GM19328 (cell line): ENCODE measurements around the gene LRFN3.
"Not testable (repeated sequence)": the region's sequence is repeated elsewhere in the genome, so short reads cannot be mapped to it uniquely, and the experiment has no call there.

Experiments
- ATAC-seq: cut with Tn5 transposase; IDR thresholded peaks from one replicate; pipeline ENCODE4 v1.9.1; 2021; ENCODE audit warnings: mild to moderate bottlenecking, moderate library complexity; ENCODE audit not compliant: unreplicated experiment

Gene LRFN3

DNA sequence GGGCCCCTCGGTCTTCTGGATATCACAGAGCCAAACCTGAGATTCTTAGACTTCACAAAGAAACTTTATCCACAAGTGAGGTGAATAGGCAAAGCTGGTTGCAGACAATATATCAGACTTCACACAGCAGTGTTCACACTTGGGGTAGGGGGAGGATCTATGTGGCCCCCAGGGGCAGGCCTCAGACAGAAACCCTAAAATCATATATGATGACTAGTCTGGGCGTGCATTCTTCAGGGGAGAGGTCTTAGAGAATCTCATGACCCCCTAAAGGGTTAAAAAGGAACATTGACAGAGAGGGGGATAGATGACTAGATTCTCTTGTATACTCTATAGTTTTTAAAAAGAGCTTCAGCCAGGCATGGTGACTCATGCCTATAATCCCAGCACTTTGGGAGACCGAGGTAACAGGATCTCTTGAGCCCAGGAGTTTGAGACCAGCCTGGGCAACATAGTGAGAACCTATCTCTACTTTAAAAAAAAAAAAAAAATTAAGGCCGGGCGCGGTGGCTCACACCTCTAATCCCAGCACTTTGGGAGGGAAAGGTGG is 30.9 kb upstream of the LRFN3 start:
- ATAC-seq: no peak

DNA sequence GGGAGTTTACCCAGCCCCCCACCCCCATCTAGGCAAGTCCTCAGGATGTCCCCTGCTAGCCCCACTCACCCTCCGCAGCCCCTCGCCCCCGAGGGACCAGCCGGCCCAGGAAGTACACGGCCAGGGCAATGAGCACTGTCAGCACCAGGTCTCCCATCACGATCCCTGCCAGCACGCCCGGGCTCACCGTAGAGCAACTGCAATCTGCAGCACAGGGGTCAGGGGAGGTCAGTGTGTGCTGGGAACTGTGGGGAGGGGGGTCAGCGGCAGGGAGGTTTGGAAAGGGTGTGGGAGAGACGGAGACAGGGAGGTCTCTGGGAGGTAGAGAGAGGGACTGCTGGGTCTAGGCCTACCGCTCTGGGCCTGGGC is 28.8 kb upstream of the LRFN3 start:
- no peak for ATAC-seq

DNA sequence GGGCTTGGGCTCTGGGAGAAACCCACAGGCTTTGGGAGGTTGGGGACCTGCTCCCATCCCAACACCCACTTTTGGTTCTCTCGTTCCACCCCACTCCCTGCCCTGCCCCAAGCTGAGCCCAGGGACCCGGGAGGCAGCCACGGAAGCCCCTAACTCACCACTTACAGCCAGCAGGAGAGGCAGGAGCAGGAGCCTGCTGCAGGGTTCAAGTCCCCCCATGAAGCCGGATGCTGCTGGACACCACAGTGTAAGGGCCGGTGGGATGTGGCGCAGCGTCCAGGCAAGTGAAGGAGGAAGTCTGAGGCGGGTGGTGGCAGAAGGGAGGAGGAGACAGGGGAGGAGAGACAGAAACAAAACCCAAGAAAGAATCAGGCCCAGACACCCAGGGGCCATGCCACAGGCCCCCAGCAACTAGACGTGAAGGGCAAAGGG is 28.1 kb upstream of the LRFN3 start, which contains the start of gene TYROBP:
TSS of gene TYROBP (minus strand) at position 286 of the 432 bp plus-strand sequence. CDS start at position 219, 67 bp downstream.
- no peak for ATAC-seq

DNA sequence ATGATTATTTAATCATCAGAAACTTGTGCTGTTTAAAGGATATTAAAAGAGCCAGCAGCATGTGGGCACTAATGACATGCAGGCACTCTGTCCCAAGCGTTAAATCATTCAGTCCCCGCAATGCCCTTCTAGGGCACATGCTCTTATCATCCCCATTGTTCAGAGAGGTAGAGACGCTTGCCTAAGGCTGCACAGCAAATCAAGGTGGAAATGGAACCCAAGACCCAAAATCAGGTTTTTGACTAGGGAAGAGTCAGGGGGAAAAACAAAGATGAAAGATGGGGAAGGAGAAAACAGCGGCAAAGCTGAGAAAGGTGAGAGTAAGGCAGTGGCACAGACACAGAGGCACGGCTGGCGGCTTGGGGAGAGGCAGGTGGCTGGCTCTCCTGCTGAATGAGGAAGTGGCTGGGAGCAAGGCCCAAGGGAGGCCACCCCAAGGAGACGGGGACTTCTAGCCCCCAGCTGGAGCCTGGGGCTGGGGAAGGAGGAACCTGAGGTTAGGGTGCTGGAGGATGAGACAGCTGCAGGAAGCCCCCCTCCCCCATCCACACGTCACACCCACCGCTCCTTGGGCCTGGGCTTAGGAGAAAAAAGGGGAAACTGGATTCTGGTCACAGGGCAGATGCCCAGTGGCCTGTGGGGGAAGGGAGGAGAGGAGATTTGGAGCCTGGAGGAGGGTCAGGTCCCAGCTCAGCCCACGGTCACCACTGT is 27.0 kb upstream of the LRFN3 start:
- no peak for ATAC-seq

DNA sequence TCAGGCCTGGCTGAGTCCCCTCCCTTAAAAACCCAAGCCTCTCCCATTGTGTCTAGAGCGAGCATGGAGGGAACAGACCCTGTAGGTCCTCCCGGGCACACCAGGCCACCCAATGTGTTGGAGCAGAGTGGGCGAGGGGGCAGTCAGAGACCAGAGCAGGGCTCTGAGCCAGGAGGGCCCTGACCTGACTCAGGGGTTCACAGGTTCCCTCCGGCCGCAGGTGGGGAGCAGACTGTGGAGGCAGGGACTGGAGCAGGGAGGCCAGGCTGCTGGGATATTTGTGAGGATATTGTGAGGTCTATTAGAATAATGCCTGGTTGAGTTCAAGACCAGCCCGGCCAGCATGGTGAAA is 26.5 kb upstream of the LRFN3 start:
- no peak for ATAC-seq

DNA sequence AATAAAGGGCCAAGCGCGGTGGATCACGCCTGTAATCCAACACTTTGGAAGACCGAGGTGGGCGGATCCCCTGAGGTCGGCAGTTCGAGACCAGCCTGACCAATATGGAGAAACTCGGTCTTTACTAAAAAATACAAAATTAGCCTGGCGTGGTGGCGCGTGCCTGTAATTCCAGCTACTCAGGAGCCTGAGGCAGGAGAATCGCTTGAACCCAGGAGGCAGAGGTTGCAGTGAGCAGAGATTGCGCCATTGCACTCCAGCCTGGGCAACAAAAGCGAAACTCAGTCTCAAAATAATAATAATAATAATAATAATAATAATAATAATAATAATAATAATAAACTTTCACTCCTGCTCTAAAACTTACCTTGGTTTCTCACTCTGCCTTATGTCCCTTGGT is 25.8 kb upstream of the LRFN3 start:
- ATAC-seq: not testable (repeated sequence)

DNA sequence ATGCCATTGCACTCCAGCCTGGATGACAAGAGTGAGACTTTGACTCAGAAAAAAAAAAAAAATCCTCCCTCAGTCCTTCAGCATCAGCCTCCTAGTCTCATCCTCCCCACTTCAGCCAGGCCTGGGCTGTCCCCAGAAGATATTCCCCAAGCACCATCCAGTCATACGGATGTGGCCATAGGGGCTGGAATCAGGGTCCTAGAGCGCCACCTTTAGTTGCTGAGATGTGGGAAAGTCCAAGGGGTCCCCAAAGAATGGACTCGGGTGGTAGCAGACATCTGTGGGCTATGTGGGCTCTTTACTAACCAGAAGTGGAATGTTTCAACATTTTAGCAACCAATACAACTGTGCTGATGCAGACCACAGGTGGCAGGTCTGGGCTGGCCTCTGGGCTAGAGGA is 25.0 kb upstream of the LRFN3 start:
- no peak for ATAC-seq

DNA sequence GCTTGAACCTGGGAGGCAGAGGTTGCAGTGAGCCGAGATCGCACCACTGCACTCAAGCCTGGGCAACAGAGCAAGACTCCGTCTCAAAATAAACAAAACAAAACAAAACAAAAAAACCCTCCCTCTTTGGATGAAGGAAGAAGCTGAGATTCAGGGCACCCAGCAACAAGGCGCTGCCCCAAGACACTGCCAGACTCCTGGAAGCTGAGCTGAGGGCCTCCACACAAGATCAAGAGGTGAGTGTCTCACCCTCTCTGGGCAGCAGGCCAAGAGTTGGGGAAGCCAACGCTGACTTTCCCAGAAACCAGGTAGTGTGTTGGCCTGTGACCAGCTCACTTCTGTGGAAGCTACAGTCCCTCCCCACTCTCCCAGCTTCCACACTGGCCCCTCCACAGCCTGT is 24.4 kb upstream of the LRFN3 start:
- no peak for ATAC-seq

DNA sequence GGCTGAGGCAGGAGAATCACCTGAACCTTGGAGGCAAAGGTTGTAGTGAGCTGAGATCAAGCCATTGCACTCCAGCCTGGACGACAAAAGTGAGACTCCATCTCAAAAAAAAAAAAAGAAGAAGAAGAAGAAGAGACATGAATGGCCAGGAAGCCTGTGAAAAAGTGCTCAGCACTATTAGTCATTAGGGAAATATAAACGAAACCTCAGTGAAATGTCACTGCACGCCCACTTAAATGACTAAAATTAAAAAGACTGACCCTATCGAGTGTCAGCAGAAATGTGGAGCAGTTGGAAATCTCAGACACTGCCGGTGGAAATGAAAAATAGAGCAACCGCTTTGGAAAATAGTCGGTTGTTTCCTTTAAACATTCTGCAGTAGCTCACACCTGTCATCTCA is 22.6 kb upstream of the LRFN3 start:
- no peak for ATAC-seq

DNA sequence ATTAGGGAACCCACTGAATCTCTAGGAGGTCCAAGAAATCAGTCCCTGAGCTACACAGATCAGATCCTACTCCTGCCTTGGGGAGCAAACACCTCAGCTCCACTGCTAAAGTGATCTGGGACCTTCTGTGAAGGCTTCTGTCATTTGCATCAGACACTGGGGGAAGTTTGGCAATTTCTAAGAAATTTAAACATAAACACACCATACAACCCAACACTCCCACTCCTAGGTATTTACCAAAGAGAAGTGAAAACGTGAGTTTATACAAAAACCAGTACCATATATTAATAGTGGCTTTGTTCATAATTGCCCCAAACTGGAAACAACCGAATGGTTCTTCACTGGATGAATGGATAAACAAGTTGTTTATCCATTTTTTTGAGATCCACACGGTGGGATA is 20.7 kb upstream of the LRFN3 start:
- no peak for ATAC-seq

DNA sequence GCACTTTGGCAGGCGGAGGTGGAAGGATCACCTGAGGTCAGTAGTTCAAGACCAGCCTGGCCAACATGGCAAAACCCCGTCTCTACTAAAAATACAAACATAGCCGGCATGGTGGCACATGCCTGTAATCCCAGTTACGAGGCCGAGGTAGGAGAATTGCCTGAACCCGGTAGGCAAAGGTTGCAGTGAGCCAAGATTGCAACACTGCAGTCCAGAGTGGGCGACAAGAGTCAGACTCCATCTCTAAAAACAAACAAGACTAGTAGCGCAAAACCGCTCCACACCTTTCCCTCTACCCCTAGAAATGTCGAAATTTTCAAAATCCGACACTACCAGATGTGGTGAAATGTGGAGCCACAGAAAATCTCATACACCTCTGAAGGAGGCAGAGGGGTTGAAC is 16.9 kb upstream of the LRFN3 start:
- no peak for ATAC-seq

DNA sequence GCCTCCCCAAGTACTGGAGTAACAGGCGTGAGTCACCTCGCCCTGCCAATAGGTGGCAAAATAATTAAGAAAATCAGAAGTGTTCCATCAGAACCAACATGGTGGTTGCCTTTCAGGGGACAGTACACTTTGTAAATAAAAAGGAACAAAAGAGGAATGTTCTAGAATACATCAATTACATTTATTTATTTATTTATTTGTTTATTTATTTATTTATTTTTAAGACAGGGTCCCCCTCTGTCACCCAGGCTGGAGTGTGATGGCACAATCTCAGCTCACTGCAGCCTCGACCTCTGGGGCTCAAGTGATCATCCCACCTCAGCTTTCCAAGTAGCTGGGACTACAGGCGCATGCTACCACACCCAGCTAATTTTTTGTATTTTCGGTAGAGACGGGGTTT is 15.2 kb upstream of the LRFN3 start:
- no peak for ATAC-seq

DNA sequence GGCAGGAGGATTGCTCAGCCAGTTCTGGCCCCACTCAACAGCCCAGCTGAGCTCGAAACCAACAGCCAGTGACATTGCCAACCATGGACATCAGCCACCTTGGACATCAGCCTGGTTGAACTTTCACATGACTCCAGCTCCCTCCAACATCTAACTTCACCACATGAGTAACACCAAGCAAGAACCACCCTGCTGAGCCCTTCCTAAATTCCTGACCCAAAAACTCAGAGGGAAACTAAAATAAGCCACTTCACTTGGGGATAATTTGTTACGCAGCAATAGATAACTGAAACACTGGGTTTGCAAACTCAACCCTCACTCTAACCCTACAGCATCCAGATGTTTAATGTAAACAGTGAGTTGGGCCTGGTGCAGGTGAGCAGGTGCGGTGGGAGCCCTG is 10.7 kb upstream of the LRFN3 start:
- no peak for ATAC-seq

DNA sequence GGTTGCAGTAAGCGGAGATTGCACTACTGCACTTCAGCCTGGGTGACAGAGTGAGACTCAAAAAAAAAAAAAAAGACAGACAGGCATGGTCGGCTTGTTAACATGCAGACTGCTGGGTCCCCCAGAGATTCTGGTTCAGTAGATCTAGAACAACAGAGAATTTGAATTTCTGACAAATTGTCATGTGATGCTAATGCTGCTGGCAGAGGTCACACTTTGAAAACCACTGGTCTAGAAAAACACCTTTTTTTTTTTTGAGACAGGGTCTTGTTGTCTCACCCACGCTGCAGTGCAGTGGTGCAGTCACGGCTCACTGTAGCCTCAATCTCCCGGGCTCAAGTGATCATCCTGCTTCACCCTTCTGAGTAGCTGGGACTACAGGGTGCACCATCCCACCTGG is 7.7 kb upstream of the LRFN3 start:
- no peak for ATAC-seq

DNA sequence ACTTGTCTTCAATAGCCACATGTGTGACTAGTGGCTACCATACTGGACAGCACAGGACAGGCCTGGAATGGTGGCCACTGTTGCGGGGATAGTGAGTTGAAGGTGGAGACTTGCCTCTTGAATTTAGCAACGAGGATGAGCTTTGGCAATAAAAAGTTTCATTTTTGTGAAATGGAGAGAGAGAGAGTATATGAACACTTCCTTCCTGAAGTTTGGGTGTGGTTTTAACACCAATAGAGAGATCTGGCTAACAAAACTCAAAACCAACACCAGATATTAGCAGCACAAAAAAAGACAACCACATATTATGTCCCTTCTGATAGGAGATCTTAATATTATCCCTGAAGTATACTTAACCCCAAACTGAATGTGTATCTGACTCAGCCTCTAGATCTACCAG is 6.3 kb upstream of the LRFN3 start:
- no peak for ATAC-seq

DNA sequence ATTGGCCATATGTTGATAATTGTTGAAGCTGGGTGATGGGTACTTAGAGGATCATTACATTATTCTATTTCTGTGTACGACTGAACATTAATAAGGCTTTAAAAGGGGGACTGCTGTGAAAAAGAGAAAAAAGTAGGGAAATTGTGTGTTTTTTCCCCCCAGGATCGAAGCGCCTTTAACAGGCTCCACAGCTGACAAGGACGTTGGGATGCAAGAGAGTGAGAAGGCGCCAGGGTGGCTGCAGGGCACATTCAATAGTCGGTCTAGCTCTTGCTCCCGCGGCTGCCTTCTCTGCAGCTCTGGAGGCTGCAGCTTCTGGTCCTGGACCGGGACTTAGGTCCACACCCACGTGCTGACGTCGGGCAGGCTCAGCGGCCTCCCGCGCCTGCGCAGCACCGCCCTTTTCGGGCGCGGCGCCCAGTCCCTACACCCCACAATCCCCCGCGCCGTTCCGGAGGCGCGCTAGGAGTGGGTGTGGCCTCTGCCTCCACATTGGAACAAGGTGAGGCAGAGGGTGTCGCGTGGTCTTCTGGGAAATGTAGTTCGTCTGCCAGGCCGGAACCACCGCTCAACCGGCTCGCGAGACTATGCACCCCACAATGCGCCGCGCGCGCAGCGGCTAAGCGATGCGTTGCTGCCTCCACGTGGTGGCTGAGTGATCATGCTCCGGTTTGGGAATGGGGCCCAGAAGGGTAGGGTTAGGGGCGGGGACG is 4.9 kb upstream of the LRFN3 start:
- ATAC-seq: peak; percentile 94

DNA sequence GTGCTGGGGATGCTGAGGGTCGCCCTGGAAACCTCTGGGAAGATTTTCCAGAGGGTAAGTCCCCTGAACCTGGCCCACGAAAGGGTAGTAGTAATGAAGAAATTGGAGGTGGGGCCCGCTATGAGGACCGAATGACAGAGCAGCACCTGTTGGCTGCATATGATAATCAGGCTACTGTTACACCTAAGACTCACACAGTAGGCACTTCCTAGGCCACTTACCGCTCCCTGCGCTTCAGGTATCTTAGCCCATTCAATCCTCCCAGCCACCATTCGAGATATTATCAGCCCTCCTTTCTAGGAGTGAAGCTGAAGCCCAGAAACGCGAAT is 4.3 kb upstream of the LRFN3 start:
- no peak for ATAC-seq

DNA sequence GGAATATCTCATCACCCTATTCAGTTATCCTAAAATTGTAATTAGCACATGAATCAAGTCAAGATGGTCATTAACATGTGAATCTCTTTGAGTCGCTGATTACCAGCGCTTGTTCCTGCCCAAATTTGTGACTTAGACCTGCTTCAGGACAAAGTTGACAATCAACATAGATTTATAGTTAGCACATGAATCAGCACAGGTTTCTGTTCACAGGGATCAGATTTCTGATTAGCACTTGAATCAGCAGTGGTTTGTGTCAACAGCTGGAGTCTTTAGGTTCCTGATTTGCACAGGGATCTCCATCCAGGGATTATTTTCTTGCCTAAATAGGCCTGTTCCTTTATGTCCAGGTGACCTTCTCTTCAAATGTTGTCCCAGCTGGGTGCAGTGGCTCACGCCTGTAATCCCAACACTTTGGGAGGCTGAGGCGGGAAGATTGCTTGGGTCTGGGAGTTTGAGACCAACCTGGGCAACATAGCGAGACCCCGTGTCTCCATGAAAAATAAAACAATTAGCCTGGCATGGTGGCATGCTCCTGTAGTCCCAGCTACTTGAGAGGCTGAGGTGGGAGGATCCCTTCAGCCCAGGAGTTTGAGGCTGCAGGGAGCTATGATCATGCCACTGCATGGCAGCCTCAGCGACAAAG is 3.8 kb upstream of the LRFN3 start:
- ATAC-seq: no peak

DNA sequence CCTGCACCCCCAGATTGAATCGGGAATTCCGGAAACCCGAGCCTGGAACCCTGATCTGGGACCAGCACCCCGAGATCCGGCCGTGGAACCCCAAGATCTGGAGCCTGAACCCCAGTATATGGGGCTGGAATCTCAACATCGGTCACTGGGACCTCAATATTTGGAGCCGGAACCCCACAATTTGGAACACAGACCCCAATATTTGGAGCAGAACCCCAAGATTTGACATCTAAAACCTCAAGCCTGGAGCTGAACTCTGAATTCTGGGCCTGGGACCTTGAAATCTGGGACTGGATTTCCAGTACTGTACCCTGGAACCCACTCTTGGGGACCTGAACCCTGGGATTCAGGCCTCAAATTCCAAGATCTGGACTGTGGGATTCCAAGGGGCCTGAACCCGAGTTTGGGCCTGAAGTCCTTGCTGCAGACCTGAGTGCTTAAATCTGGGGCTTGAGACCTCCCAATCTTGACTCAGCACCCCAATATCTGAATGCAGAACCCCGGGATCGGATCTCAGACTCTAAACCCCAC is 629 bp downstream of the LRFN3 start:
- ATAC-seq: no peak

DNA sequence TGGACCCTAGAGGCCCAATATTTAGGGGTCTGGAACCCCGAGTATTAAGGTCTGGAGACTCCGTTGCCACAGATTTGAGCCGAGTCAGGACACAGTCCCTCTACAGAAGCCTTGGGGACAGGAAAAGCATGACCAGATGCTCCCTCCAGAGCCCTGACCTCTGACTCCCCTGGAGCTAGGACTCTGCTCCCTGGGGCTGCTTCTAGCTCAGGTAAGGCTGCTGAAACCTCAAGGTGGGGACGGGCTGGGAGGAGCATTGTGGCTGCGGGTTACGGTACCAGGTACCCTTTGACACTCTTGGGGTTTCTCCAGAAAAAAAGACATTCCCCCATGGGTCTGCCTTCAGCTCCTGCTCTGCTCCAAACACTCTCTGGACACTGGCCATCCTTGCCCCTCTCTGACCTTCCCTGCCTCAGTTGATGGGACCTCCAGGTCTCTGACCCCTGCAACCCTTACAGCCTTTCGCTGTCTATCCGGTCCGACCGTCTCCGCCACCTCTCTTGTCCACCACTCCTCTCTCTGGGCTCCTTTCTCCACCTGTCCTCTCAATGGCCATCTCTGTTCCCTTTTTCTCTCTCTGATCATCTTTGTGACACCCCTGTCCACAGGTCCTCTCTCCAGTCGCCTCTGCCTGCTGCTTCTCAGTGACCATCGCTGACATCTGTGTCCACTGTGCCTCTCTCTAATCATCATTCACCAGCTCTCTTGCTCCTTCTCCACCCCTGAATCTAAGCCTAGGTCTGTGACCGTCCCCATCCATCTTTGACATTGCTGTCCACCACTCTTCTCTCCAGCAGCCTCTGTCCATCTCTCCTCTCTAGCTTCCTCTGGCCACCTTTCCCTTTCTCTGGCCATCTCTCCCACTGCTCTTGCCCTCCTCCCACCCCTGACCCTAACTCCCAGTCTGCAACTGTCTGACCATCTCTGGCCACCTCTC is 1.4 kb downstream of the LRFN3 start:
- no peak for ATAC-seq
